T-helper 9 cell (primary cell): ENCODE data around the gene ZNF382.
"Not testable (repeated sequence)": the region's sequence is repeated elsewhere in the genome, so short reads cannot be mapped to it uniquely, and the experiment has no call there.

Experiments
- DNase-seq: peaks from one replicate; pipeline ENCODE4 v3.0.0-alpha.2; 2020
- total RNA-seq, 2 donors: gene quantifications; one replicate each; lab custom pipeline; 2026; lab: John Stamatoyannopoulos, UW

Gene ZNF382
- total RNA-seq = 4.3 to 21.6 reads per million in 2 donors

GRCh38 chr19:36605101-36605876 is at the start of gene ZNF382:
Gene ZNF382, plus strand, starts transcription at chr19:36605313. Its CDS starts 4,602 bp downstream, at chr19:36609915.
- DNase-seq = peak; percentile 72

DNA sequence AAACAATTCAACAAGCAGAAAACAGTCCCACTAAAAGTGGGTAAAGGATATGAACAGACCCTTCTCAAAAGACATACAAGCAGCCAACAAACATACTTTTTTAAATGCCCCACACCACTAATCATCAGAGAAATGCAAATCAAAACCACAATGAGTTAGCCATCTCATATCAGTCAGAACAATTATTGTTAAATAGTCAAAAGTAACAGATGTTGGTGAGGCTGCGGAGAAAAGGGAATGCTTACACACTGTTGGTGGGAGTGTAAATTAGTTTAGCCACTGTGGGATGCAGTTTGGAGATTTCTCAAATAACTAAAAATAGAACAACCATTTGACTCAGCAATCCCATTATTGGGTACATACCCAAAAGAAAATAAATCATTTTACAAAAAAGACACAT is 40.7 kb upstream of the ZNF382 start:
- no peak for DNase-seq

DNA sequence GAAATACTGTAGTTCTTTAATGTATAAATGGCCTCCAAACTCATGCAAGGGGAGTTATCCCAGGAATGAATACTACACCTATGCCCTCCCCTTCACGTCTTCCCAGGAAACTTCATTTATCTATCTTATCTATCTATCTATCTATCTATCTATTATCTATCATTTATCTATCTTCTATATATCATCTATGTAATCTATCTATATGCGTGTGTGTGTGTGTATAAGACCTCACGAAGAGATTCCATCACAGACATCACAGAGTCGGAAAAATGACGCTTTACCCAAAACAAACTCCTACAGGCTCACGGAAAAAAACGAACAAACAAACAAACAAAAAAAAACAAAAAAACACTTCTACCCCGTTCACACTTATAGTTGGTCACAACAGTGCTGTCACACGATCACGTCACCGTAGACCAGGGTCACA is 32.5 kb upstream of the ZNF382 start:
- DNase-seq = no peak

GRCh38 chr19:36573020-36573894 is 31.9 kb upstream of the ZNF382 start, which contains the start of gene ZNF529:
Gene ZNF529, minus strand, starts transcription at chr19:36573292. Its CDS starts 946 bp downstream, at chr19:36572346.
- peak; percentile 73 for DNase-seq

DNA sequence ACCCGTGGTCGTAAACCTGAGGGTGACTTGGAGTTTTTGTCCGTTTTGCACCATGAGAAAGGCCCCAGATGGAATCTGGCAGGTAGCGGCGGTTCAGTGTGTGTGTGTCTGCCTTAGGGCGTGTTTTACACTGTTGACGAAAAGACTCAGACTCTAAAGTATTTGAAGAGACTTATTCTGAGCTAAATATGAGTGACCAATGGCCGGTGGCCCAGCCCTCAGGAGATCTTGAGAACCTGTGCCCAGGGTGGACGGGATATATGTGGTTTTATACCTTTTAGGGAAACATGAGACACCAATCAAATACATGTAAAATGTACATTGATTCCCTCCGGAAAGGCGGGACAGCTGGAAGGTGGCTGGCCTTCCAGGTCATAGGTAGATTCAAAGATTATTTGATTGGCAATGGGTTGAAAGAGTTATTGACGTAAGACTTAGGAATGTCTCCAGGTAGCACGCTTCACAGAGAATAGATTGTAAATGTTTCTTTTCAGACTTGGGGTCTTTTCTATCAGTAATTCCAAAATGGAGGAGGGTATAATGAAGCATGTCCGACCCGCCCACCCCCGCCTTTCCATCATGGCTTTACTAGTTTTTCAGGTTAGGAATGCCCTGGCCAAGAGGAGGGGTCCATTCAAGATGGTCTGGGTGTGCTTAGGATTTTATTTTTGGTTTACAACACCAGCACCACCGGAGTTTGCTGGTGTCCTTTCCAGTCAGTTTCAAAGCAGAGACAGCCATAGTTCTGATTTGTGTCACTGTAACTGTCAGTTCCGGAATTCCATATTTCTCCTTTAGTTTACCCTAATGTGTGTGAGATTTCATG is 31.0 kb upstream of the ZNF382 start:
- DNase-seq = no peak

- DNase-seq = no peak
Observed at GRCh38 chr19:36574741-36575140, 30.4 kb upstream of the ZNF382 start.

GRCh38 chr19:36577271-36577996 is 27.7 kb upstream of the ZNF382 start:
- DNase-seq = no peak

GRCh38 chr19:36579255-36579654 is 25.9 kb upstream of the ZNF382 start:
- no peak for DNase-seq

DNA sequence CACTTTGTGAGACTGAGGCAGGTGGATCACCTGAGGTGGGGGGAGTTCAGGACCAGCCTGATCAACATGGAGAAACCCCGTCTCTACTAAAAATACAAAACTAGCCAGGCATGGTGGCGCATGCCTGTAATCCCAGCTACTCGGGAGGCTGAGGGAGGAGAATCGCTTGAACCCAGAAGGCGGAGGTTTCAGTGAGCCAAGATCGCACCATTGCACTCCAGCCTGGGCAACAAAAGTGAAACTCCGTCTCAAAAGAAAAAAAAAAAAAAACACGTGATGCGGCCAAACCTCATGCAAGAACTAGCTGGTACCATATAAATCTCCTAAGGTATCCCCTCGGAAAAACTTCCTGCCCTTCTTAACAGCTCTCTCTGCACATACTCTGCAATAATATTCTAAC is 2.4 kb upstream of the ZNF382 start:
- DNase-seq = not testable (repeated sequence)

DNA sequence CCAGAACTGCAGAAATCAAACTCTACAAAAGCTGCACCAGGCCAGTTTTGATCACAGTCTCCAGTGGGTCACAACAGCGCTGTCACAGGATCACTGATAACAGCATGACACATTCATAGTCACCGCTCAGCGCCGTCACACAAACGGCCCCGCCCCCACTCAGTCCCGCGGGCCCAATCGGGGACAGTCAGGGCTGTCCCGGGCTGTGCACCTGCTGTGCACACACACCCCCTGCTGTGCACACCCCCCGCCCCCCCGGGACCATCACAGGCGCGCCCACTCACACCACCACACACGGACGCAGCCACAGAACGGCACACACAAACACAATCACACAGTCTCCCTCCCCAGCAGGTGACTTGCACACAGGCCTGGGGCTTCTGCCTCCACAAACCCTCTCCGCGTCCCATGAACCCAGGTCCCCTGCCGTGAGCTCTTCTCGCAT is 435 bp upstream of the ZNF382 start:
- DNase-seq = peak; percentile 78

DNA sequence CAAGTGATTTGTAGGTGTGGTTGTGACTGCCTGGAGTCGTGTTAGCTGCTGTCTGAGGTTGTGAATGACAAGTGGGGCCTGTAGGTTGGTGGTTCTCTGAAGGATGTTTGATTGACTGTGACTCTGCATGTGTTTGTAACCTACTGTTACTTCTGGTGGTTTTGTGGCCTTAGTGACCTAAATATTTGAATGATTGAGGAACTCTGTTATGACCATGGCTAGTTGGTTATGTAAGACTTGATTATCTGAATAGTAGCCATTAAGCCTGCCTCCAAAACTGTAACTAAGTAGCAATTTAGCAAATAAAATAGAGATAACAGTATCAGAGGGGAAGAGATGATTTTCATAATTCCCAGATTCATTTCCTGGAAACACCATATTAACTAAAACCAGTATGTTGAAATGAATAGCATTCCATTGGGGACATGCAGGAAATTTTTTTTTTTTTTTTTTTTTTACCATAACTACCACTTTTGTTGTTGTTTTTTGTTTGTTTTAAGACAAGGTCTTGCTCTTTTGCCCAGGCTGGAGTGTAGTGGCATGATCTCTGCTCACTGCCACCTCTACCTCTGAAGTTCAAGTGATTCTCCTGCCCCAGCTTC is 865 bp downstream of the ZNF382 start:
- DNase-seq = no peak

DNA sequence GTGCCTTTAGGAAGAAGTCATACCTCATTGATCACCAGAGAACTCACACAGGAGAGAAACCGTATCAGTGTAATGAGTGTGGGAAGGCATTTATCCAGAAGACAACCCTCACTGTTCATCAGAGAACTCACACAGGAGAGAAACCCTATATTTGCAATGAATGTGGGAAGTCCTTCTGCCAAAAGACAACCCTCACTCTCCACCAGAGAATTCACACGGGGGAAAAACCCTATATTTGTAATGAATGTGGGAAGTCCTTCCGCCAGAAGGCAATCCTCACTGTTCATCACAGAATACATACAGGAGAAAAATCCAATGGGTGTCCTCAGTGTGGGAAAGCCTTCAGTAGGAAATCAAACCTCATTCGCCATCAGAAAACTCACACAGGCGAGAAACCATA is 21.9 kb downstream of the ZNF382 start:
- no peak for DNase-seq

GRCh38 chr19:36635342-36635741 is 30.2 kb downstream of the ZNF382 start:
- no peak for DNase-seq

DNA sequence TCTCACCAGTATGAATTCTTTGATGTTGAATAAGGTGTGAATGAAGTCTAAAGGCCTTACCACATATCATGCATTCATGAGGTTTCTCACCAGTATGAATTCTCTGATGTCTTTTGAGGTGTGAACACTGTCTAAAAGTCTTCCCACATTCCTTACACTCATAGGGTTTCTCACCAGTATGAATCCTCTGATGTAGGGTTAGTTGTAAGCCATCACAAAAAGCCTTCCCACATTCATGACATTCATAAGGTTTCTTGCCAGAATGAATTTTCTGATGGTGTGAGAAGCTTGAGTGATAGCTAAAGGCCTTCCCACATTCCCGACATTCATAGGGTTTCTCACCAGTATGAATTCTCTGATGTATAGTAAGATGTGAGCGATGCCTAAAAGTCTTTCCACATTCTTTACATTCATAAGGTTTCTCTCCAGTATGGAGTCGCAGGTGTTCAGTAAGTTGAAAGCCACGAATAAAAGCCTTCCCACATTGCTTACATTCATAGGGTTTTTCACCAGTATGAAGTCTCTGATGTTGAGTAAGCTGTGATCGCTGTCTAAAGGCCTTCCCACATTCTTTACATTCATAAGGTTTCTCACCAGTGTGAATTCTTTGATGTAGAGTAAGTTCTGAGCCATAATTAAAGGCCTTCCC is 33.9 kb downstream of the ZNF382 start:
- no peak for DNase-seq

DNA sequence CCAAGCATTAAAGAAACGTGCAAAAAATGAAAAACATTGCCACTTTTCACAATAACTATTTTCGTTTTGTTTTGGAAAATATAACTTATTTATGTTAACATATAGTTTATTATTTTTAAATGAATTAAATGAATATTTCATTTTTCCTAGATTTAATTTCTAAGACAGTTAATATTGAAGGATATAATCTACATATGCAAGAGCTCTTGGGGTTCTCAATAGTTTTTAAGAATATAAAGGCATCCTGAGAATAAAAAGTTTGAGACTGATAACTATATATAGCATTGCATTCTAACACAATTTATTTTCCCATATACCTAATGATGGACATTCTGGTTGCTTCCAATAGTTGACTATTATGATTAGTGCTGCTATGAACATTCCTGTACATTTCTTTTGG is 41.6 kb downstream of the ZNF382 start:
- DNase-seq = no peak

DNA sequence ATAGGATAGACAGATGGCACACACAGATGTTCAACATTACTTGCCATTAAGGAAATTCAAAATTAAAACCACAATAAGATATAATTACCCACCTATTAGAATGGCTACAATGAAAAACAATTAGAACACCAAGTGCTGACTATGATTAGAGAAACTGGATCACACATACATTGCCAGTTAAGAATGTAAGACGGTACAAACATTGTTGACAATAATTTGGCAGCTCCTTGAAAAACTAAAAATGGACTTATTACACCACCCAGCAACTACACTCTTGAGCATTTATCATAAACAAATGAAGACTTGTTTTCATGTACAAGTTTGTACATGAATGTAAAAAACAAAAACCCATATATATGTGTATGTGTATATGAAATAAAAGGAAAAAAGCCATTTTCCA is 47.8 kb downstream of the ZNF382 start:
- DNase-seq = no peak

DNA sequence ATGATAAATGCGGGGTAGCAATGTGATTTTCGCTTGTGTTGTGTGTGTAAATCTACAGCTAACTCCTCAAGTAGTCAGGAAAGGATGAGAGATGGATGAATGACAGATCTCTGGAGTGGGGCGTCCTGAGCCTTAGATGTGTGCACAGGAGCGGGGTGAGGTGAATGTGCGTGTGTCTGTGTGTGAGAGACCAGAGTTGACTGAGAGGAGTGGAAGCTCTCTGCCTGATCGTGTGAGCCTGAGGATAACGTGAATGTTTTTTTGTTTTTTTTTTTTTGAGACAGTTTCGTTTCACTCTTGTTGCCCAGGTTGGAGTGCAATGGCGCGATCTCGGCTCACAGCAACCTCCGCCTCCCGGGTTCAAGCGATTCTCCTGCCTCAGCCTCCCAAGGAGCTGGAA is 60.7 kb downstream of the ZNF382 start:
- no peak for DNase-seq

GRCh38 chr19:36668646-36669045 is 63.5 kb downstream of the ZNF382 start:
- no peak for DNase-seq

GRCh38 chr19:36672368-36672767 is 67.3 kb downstream of the ZNF382 start:
- no peak for DNase-seq

DNA sequence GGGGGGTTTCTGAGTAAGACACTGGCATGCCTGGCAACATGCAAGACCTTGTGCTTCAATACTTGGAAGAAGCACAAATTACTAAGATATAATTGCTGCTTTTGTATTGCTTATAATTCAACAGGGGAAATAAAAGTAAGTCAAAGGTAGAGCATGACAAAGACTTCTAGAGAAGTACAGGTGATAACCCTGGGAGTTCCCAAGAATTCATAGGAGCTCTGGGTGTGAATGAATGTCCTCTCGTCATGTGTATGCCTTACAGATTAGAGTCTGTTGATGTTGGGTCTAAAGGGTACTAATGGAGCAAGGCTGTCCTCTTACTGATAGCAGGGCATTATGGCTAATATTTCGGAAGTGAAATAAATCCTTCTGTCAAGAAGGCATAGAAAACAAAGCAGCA is 69.1 kb downstream of the ZNF382 start:
- no peak for DNase-seq

DNA sequence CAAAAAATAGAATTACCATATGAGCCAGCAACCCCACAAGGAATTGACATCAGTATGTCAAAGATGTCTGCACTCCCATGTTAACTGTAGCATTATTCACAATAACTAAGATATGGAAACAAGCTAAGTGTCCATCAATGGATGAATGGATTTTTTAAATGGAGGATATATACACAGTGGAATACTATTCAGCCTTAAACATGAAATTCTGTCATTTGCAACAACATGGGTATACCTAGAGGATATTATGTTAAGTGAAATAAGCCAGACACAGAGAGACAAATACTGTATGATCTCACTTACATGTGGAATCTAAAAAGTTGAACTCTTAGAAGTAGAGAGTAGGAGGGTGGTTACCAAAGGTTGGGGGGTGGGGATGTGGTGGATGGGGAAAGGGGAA is 74.3 kb downstream of the ZNF382 start:
- no peak for DNase-seq
